Gastrocnemius medialis (tissue), 4 donors: ENCODE measurements around the gene RABGAP1.

Experiments used
- CTCF ChIP-seq, 5 experiments: fragments of 450-650 bp in 3 of 5; fragments of 200-600 bp in 2 of 5; sonication (generic) in 2 of 5; IDR thresholded peaks in 4 of 5; conservative IDR thresholded peaks in 1 of 5; 1 replicate in 4 of 5; 2 replicates in 1 of 5; pipeline ENCODE4 v1.5.1; 2016 to 2019; ENCODE audit warnings: antibody characterized with exemption in 5 of 5, mild to moderate bottlenecking in 3 of 5, moderate library complexity in 3 of 5
- POLR2A ChIP-seq, 2 donors: fragments of 450-650 bp; IDR thresholded peaks; one replicate each; pipeline ENCODE4 v1.6.1; 2017; ENCODE audit warnings: antibody characterized with exemption in 2 of 2, mild to moderate bottlenecking in 2 of 2, moderate library complexity in 2 of 2

- TF ChIP-seq CTCF (IDR thresholded peaks at IDR 0.05 in 4 of 5, conservative IDR thresholded peaks at IDR 0.05 in 1 of 5) (no peak), POLR2A (IDR thresholded peaks at IDR 0.05) (no peak)
Observed at GRCh38 chr9:122978601-122979000, 37.8 kb downstream of the RABGAP1 start.
